Measurements from ENCODE around the gene EIPR1. TPM values are rescaled to one million over a fixed set of nuclear protein-coding genes. Genes with fewer than 3 reads are reported as not detected.

The EIPR1 gene
- total RNA-seq, 2 donors from 2014 or later = 25.1 to 28.5 TPM

- H3K27ac Mint-ChIP-seq = peak overlapping the region; percentile 37
- peaks cover 7% of the 10 kb centered on the region for H3K4me1 Mint-ChIP-seq
- no peak for ATAC-seq
- no peaks in the 10 kb centered on the region for H3K27me3 Mint-ChIP-seq
- DNase-seq = no peak
- H3K4me3 Mint-ChIP-seq = no peak overlapping the region
- no peaks in the 10 kb centered on the region for H3K36me3 Mint-ChIP-seq (ENCODE audit: low read depth)
- H3K9me3 ChIP-seq (ENCODE audit: control insufficient read depth, low read length, poor library complexity, severe bottlenecking) = no peaks in the 10 kb centered on the region
Measured at GRCh38 chr2:3196716-3197115, 180.9 kb downstream of the EIPR1 start.

GRCh38 chr2:3195641-3196476, 181.8 kb downstream of the EIPR1 start:
- no peaks in the 10 kb centered on the region for H3K9me3 ChIP-seq (ENCODE audit: control insufficient read depth, low read length, poor library complexity, severe bottlenecking)
- H3K36me3 Mint-ChIP-seq (ENCODE audit: low read depth) = no peaks in the 10 kb centered on the region

GRCh38 chr2:3194828-3195227, 182.8 kb downstream of the EIPR1 start:
- DNase-seq = no peak
- Mint-ChIP-seq H3K4me3 (no peak overlapping the region), H3K4me1 (peaks cover 5% of the 10 kb centered on the region), H3K27me3 (no peaks in the 10 kb centered on the region), H3K27ac (no peak overlapping the region), H3K36me3 (ENCODE audit: low read depth) (peaks cover 3% of the 10 kb centered on the region)
- H3K9me3 ChIP-seq (ENCODE audit: control insufficient read depth, low read length, poor library complexity, severe bottlenecking) = no peaks in the 10 kb centered on the region
- ATAC-seq = no peak

More at GRCh38 chr2:3195641-3196476, 181.8 kb downstream of the EIPR1 start:
- H3K4me1 Mint-ChIP-seq = peaks cover 6% of the 10 kb centered on the region
- DNase-seq = no peak
- no peaks in the 10 kb centered on the region for H3K27me3 Mint-ChIP-seq
- ATAC-seq = no peak
- H3K4me3 Mint-ChIP-seq = no peak overlapping the region
- H3K27ac Mint-ChIP-seq = no peak overlapping the region

- no peaks in the 10 kb centered on the region for H3K9me3 ChIP-seq (ENCODE audit: control insufficient read depth, low read length, poor library complexity, severe bottlenecking)
- ATAC-seq = no peak
- H3K4me1 Mint-ChIP-seq = peaks cover 3% of the 10 kb centered on the region
- H3K27ac Mint-ChIP-seq = peak overlapping the region; percentile 39
- H3K27me3 Mint-ChIP-seq = no peaks in the 10 kb centered on the region
- no peak overlapping the region for H3K4me3 Mint-ChIP-seq
- H3K36me3 Mint-ChIP-seq (ENCODE audit: low read depth) = peaks cover 3% of the 10 kb centered on the region
- DNase-seq = no peak
Measured at GRCh38 chr2:3193443-3194330, 183.9 kb downstream of the EIPR1 start.

- ATAC-seq = no peak
- H3K36me3 Mint-ChIP-seq (ENCODE audit: low read depth) = peaks cover 3% of the 10 kb centered on the region
- H3K9me3 ChIP-seq (ENCODE audit: control insufficient read depth, low read length, poor library complexity, severe bottlenecking) = no peaks in the 10 kb centered on the region
- H3K27ac Mint-ChIP-seq = no peak overlapping the region
- H3K4me3 Mint-ChIP-seq = no peak overlapping the region
- H3K27me3 Mint-ChIP-seq = no peaks in the 10 kb centered on the region
- DNase-seq = no peak
- H3K4me1 Mint-ChIP-seq = no peaks in the 10 kb centered on the region
Measured at GRCh38 chr2:3192920-3193319, 184.7 kb downstream of the EIPR1 start.

GRCh38 chr2:3192281-3192818, 185.3 kb downstream of the EIPR1 start:
- Mint-ChIP-seq H3K4me3 (no peak overlapping the region), H3K27me3 (no peaks in the 10 kb centered on the region), H3K36me3 (ENCODE audit: low read depth) (peaks cover 3% of the 10 kb centered on the region), H3K4me1 (no peaks in the 10 kb centered on the region), H3K27ac (no peak overlapping the region)
- DNase-seq (no peak), ATAC-seq (no peak)
- no peaks in the 10 kb centered on the region for H3K9me3 ChIP-seq (ENCODE audit: control insufficient read depth, low read length, poor library complexity, severe bottlenecking)

GRCh38 chr2:3189961-3190360, 187.7 kb downstream of the EIPR1 start:
- peaks cover 3% of the 10 kb centered on the region for H3K36me3 Mint-ChIP-seq (ENCODE audit: low read depth)

GRCh38 chr2:3189076-3189591, 188.5 kb downstream of the EIPR1 start:
- Mint-ChIP-seq H3K4me1 (peaks cover 2% of the 10 kb centered on the region), H3K36me3 (ENCODE audit: low read depth) (peaks cover 3% of the 10 kb centered on the region), H3K27ac (no peak overlapping the region), H3K4me3 (no peak overlapping the region), H3K27me3 (no peaks in the 10 kb centered on the region)
- ATAC-seq = no peak
- DNase-seq = no peak
- no peaks in the 10 kb centered on the region for H3K9me3 ChIP-seq (ENCODE audit: control insufficient read depth, low read length, poor library complexity, severe bottlenecking)

More at GRCh38 chr2:3189961-3190360, 187.7 kb downstream of the EIPR1 start:
- H3K27ac Mint-ChIP-seq = peak overlapping the region; percentile 16
- H3K4me3 Mint-ChIP-seq = no peak overlapping the region
- no peak for DNase-seq
- no peaks in the 10 kb centered on the region for H3K9me3 ChIP-seq (ENCODE audit: control insufficient read depth, low read length, poor library complexity, severe bottlenecking)
- H3K4me1 Mint-ChIP-seq = peaks cover 2% of the 10 kb centered on the region
- no peaks in the 10 kb centered on the region for H3K27me3 Mint-ChIP-seq
- ATAC-seq = no peak

GRCh38 chr2:3188405-3188946, 189.1 kb downstream of the EIPR1 start:
- H3K27me3 Mint-ChIP-seq = no peaks in the 10 kb centered on the region
- H3K4me3 Mint-ChIP-seq = no peak overlapping the region
- peaks cover 2% of the 10 kb centered on the region for H3K4me1 Mint-ChIP-seq
- H3K27ac Mint-ChIP-seq = no peak overlapping the region
- no peaks in the 10 kb centered on the region for H3K9me3 ChIP-seq (ENCODE audit: control insufficient read depth, low read length, poor library complexity, severe bottlenecking)
- no peak for ATAC-seq
- H3K36me3 Mint-ChIP-seq (ENCODE audit: low read depth) = peaks cover 3% of the 10 kb centered on the region
- DNase-seq = no peak

- no peak overlapping the region for H3K4me3 Mint-ChIP-seq
- no peak for ATAC-seq
- H3K4me1 Mint-ChIP-seq = peaks cover 2% of the 10 kb centered on the region
- H3K36me3 Mint-ChIP-seq (ENCODE audit: low read depth) = peaks cover 3% of the 10 kb centered on the region
- DNase-seq = no peak
- no peak overlapping the region for H3K27ac Mint-ChIP-seq
- H3K9me3 ChIP-seq (ENCODE audit: control insufficient read depth, low read length, poor library complexity, severe bottlenecking) = no peaks in the 10 kb centered on the region
- no peaks in the 10 kb centered on the region for H3K27me3 Mint-ChIP-seq
Measured at GRCh38 chr2:3187467-3187866, 190.2 kb downstream of the EIPR1 start.

GRCh38 chr2:3186766-3187165, 190.9 kb downstream of the EIPR1 start:
- ATAC-seq (no peak), DNase-seq (no peak)
- Mint-ChIP-seq H3K36me3 (ENCODE audit: low read depth) (peaks cover 3% of the 10 kb centered on the region), H3K27ac (no peak overlapping the region), H3K4me3 (no peak overlapping the region), H3K4me1 (peaks cover 2% of the 10 kb centered on the region), H3K27me3 (no peaks in the 10 kb centered on the region)
- no peaks in the 10 kb centered on the region for H3K9me3 ChIP-seq (ENCODE audit: control insufficient read depth, low read length, poor library complexity, severe bottlenecking)

- ATAC-seq (no peak), DNase-seq (no peak)
- no peaks in the 10 kb centered on the region for H3K9me3 ChIP-seq (ENCODE audit: control insufficient read depth, low read length, poor library complexity, severe bottlenecking)
- H3K27ac Mint-ChIP-seq = no peak overlapping the region
- no peaks in the 10 kb centered on the region for H3K27me3 Mint-ChIP-seq
- H3K4me1 Mint-ChIP-seq = peaks cover 4% of the 10 kb centered on the region
- H3K4me3 Mint-ChIP-seq = no peak overlapping the region
- peaks cover 3% of the 10 kb centered on the region for H3K36me3 Mint-ChIP-seq (ENCODE audit: low read depth)
Measured at GRCh38 chr2:3185910-3186309, 191.7 kb downstream of the EIPR1 start.

- Mint-ChIP-seq H3K36me3 (ENCODE audit: low read depth) (no peaks in the 10 kb centered on the region), H3K27ac (no peak overlapping the region), H3K4me3 (no peak overlapping the region), H3K4me1 (peaks cover 5% of the 10 kb centered on the region), H3K27me3 (no peaks in the 10 kb centered on the region)
- ATAC-seq = no peak
- no peak for DNase-seq
- no peaks in the 10 kb centered on the region for H3K9me3 ChIP-seq (ENCODE audit: control insufficient read depth, low read length, poor library complexity, severe bottlenecking)
Measured at GRCh38 chr2:3185256-3185655, 192.4 kb downstream of the EIPR1 start.

Measured in T-helper 17 cell (primary cell).